HFFc6 (cell line): ENCODE results near the gene MYH10. TPM values are rescaled to one million over a fixed set of nuclear protein-coding genes. Genes with fewer than 3 reads are reported as not detected.
A peak's percentile ranks its signal among the peaks of the same experiment; 100 is the strongest.

Experiments used
- DNase-seq: peaks from one replicate; pipeline ENCODE4 v3.0.0-alpha.2; 2018
- H3K27ac Mint-ChIP-seq: 2 replicates; pipeline ENCODE4 v1.8.0; 2020; ENCODE audit warnings: mild to moderate bottlenecking, mixed read lengths
- H3K27me3 Mint-ChIP-seq: 2 replicates; pipeline ENCODE4 v1.8.0; 2021; ENCODE audit warnings: mild to moderate bottlenecking, moderate library complexity, mixed read lengths; ENCODE audit not compliant: insufficient read depth
- H3K36me3 Mint-ChIP-seq: 2 replicates; pipeline ENCODE4 v1.8.0; 2021; ENCODE audit warnings: low read depth, mixed read lengths
- H3K4me1 Mint-ChIP-seq: 2 replicates; pipeline ENCODE4 v1.8.0; 2020; ENCODE audit warnings: low read depth, mixed read lengths
- H3K4me3 Mint-ChIP-seq: 2 replicates; pipeline ENCODE4 v1.8.0; 2020; ENCODE audit warnings: mild to moderate bottlenecking, moderate library complexity, mixed read lengths
- H3K9me3 Mint-ChIP-seq: 2 replicates; pipeline ENCODE4 v1.8.0; 2020; ENCODE audit warnings: mild to moderate bottlenecking, mixed read lengths
- total RNA-seq, 6 experiments: library from RNA; stranded (reverse); fragmentation: NEBNext Ultra II Directional; extraction: Animal tissue kit (Norgen Biotek cat#: 25700); gene quantifications; 2 replicates in 1 of 6; 3 replicates in 5 of 6; pipeline ENCODE4 v1.2.3, GENCODE V29; 2021
- TF ChIP-seq, protein P1 (sequence below): fragments of 200-600 bp; sonication (generic); IDR thresholded peaks from 2 replicates; pipeline ENCODE4 v1.5.0; 2021; ENCODE audit warnings: antibody characterized with exemption, mild to moderate bottlenecking

The MYH10 gene
- total RNA-seq, 6 experiments from 2014 or later, result 54.0 to 63.3 (median 58.3) TPM

DNA sequence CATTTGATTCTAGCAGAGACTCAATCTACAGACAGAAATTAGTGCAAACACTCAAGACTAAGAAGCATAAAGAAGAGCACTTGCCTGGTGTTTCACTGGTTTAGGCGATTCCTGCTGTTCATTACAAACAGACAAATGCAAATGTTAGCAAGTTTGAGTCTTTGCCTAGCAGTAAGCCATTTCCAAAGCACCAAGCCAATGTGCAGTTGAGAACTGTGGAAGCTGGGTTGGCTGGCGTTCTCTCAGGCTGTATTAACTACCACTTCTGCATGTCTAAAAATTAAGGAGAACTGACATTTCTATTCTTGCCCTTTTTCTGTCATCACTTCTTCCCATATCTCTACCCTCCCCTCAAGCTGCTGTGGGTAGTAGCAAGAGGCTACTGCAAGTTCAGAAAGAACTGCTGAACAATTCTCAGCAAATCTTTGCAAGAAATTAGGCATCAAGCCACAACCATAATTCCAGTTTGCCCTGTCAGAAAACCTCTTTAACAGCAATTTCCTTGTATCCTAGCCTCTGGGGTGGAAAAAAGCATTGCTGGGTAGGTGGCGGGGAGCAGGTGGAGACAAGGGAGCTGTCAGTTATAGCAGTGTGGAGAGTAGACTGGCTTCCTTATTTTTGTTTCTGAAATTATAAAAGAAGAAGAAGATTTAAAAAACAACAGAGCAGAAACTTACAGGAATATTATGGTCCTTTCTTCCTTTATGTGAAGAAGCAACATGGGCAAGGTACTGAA is 53.8 kb downstream of the MYH10 start:
- Mint-ChIP-seq H3K4me3 (no peak overlapping the region), H3K27me3 (peaks cover 2% of the 10 kb centered on the region; the same call in 1 of the 2 replicates), H3K9me3 (no peaks in the 10 kb centered on the region), H3K36me3 (peaks cover 8% of the 10 kb centered on the region; the same call in 1 of the 2 replicates), H3K4me1 (no peaks in the 10 kb centered on the region), H3K27ac (no peak overlapping the region)
- TF ChIP-seq, protein P1, sequence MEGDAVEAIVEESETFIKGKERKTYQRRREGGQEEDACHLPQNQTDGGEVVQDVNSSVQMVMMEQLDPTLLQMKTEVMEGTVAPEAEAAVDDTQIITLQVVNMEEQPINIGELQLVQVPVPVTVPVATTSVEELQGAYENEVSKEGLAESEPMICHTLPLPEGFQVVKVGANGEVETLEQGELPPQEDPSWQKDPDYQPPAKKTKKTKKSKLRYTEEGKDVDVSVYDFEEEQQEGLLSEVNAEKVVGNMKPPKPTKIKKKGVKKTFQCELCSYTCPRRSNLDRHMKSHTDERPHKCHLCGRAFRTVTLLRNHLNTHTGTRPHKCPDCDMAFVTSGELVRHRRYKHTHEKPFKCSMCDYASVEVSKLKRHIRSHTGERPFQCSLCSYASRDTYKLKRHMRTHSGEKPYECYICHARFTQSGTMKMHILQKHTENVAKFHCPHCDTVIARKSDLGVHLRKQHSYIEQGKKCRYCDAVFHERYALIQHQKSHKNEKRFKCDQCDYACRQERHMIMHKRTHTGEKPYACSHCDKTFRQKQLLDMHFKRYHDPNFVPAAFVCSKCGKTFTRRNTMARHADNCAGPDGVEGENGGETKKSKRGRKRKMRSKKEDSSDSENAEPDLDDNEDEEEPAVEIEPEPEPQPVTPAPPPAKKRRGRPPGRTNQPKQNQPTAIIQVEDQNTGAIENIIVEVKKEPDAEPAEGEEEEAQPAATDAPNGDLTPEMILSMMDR, result no peak
- no peak for DNase-seq

DNA sequence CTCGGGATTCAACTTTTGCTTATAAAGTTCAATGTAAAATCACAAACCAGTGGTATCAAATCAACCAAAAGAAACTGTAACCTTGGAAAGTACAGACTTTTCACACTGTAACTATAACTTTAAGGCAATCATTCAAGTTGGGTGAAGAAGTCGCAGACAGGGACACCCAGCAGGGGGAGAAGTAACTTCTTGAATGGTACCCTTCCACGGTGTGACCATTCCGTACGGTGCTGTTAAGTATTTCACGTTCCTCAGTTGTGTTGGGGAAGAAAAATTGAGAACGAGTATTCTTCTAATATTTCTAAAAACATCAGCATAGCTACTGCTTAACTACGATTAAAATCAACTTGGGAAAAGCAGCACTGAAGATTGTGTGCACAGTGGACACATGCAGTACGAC is 55.8 kb downstream of the MYH10 start:
- Mint-ChIP-seq H3K4me3 (no peak overlapping the region), H3K9me3 (no peaks in the 10 kb centered on the region), H3K36me3 (peaks cover 8% of the 10 kb centered on the region; the same call in 1 of the 2 replicates), H3K4me1 (no peaks in the 10 kb centered on the region), H3K27ac (no peak overlapping the region), H3K27me3 (no peaks in the 10 kb centered on the region)
- no peak for DNase-seq
- TF ChIP-seq, protein P1, result peak; percentile 34; the same call in 1 of the 2 replicates

DNA sequence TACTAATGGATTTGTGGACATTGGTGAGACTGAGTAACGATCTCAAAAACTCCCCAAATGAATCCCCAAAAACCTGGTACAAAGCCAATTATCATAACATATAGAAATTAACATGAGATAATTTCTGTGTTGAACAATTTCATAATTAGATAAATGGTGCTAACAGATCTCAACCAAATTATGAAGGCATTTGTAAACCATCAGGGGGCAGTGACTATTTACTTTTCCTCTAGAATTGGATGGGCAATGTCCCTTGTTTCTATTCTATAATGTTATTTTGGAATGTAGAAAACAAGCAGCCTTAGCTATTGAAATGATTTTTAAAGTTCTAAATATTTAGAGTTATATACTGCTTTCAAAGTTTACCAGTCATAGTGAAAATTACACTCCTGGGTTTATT is 57.8 kb downstream of the MYH10 start:
- peaks cover 24% of the 10 kb centered on the region for H3K36me3 Mint-ChIP-seq
- TF ChIP-seq, protein P1, result peak; percentile 66
- no peak overlapping the region for H3K27ac Mint-ChIP-seq
- DNase-seq, result no peak
- H3K9me3 Mint-ChIP-seq, result no peaks in the 10 kb centered on the region
- H3K4me3 Mint-ChIP-seq, result no peak overlapping the region
- H3K4me1 Mint-ChIP-seq, result peaks cover under 1% of the 10 kb centered on the region; the same call in 1 of the 2 replicates
- H3K27me3 Mint-ChIP-seq, result no peaks in the 10 kb centered on the region

DNA sequence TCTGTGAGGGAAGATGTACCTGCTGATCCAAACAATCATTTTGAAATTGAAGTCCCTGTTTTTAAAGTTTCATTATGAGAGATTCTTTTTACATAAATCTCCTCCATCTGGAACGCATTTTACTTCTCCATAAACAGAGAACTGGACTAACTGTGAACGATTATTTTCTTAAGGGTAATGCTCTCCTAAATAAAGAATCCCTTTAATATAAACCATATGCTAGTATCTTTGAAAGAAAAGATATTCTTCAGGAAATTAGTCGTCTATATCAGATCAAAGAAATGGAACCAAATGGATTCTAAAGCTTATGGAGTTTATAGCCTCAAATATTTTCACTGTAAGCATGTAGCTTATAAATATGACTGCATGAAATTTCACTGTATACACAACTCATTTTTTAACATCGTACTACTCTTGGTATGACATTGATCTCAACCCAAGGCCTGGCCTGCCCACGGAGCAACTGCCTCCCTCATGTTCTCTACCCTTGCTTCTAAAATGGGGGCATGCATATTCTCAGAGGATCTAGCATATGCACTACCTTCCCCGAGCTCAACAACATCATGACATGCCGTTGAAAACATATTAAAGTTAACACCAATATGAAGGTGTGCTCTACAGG is 66.4 kb downstream of the MYH10 start:
- Mint-ChIP-seq H3K4me1 (peaks cover 42% of the 10 kb centered on the region), H3K9me3 (no peaks in the 10 kb centered on the region), H3K27me3 (no peaks in the 10 kb centered on the region; the same call in 1 of the 2 replicates), H3K4me3 (peak overlapping the region; percentile 62), H3K36me3 (peaks cover 25% of the 10 kb centered on the region), H3K27ac (peak overlapping the region; percentile 82)
- DNase-seq, result peak; percentile 28
- TF ChIP-seq, protein P1, result no peak

DNA sequence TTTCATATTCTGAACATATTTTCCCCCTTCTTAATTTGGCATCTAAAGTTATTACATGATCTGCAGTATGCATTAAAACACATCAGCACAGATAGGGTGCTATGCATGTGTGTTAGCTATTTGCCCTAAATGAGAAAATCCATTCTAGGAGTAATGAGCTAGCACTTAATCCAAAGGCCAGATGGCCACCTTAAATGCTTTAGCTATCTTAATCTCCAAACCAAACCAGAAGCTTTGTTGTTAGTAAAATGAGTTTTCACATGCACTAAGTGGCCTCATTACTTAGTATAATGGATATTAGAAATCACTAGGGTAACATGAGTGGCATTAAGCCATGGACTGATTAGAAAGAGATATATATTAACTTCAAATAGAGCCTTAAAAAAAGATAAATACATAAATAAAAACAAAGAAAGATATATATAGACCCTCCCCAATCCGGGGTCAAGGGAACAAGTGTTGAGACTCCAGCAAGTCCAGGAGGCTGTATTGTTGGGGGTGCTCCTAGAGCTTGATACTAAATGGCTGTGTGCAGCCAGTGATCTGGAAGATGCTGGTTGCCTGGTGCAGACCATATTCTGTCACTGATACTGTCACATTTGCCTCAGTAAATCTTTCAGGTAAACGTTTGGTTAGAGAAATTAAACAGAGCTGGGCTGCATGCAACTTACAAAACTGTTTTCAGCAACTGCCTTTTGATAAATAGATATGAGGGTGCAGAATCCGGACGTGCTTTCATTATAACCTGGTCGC is 67.3 kb downstream of the MYH10 start:
- no peaks in the 10 kb centered on the region; the same call in 1 of the 2 replicates for H3K27me3 Mint-ChIP-seq
- peaks cover 16% of the 10 kb centered on the region for H3K36me3 Mint-ChIP-seq
- H3K9me3 Mint-ChIP-seq, result no peaks in the 10 kb centered on the region
- H3K4me1 Mint-ChIP-seq, result peaks cover 44% of the 10 kb centered on the region
- peak overlapping the region; percentile 58 for H3K27ac Mint-ChIP-seq
- H3K4me3 Mint-ChIP-seq, result peak overlapping the region; percentile 62
- DNase-seq, result no peak
- TF ChIP-seq, protein P1, result no peak
